NCI-H1694 (cell line): ENCODE data around the gene HTR3D.
A peak's percentile ranks its signal among the peaks of the same experiment; 100 is the strongest.
"Not testable (repeated sequence)": the region's sequence is repeated elsewhere in the genome, so short reads cannot be mapped to it uniquely, and the experiment has no call there.

ENCODE experiments used
- DNase-seq: peaks from one replicate; lab custom pipeline; 2025; lab: John Stamatoyannopoulos, UW

HTR3D gene

GRCh38 chr3:184031187-184031792, at the start of gene HTR3D:
TSS of gene HTR3D (plus strand) at chr3:184031742. CDS start at chr3:184031742, 0 bp downstream.
- DNase-seq: no peak

- DNase-seq: no peak
Observed at GRCh38 chr3:183981990-183982644, 49.4 kb upstream of the HTR3D start.

GRCh38 chr3:183984127-183984740, 47.3 kb upstream of the HTR3D start:
- DNase-seq: no peak

DNA sequence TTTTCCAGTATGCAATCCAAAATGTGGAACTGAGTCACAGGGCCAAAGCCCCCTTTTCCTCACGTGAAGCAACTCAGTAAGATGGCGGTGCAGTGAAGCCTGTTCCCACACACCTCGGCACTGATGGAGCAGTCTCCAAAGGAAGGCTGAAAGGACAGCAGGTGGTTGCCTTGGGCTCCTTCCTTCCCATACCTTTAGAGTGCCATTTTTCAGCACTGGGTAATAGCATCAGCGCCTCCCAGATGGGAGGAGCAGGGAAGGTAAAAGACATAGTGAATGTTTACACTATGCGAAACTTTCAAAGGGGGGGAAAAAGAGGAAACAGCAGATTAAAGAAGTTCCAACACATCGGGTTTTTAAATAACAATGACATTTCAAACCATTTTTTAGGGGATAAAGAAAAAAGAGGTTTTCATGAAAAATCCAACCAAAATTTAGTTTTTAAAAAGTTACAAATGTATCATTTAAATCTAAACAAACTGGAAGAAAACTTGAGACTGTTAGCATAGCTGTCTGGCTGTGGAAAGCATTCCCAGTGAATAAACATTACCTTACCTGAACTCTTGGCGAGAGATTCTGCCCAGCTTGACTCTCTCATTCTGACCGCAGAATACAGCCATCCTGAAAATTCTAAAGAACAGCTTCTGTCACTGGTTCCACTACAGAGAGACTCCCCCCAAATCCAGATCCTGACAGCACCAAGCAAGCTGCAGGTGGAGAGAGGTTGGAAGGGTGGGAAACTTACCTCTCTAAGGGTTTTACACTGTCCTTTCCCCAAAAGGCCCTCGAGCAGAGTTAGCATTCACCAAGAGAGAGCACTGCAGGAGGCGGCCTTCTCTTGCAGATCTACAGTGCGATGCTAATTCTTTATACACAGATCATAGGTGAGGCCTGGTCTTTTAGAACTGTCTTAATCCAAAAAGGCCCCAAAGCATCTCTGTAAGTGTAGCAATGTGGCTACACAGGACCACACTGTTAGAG, 46.5 kb upstream of the HTR3D start:
- no peak for DNase-seq

DNA sequence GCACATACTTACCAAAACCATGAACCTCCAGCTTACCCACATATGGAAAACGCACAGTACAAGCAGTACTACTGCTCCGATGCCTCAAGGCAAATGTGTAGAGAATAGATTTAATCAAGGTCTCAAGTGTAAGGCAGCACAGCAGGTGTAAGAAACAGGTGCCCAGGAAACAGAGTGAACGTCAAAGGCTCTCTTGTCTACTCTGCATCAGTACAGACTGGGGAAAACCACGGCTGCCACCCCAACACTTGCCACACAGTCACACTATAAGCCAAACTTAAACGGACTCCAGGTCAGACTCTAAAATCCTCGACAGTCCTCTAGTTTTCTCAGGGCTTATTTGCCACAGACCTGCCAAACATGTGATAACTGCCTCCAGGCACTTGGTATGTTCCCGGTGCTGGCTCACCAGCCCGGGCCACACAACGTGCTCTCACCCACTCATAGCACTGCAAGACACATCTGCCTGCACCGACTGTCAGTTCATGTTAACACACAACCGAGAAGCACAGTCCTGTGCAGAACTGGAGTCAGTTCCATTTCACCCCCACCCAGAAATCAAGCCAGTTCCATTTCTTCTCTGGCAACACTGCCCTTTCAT, 44.4 kb upstream of the HTR3D start:
- no peak for DNase-seq

DNA sequence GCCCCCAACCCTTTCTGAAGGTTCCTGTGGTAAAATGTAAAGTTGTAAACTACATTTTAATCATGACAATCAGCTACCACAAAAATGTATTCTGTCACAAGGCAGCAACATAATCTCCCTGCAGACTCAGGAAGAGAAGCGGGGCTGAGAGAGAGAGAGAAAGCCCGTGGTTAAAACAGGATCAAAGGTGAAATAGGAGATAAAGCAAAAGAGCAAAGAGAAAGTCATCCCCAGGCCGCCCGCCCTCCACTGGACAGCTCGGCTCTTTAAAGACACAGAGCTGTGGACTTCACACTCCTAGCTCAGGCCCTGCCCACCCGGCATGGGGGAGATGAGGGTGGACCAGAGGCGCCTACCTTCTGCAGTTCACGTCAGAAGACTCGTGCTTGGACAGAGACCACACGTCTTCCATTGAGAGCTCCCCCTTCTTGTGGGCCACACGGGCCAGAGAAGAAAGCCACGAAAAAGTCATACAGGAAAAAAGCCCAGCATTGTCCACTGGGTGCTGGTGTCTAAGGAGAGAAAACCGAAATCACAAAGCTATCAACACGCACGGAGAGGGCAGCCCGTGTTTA, 43.2 kb upstream of the HTR3D start:
- DNase-seq: no peak

GRCh38 chr3:183991403-183991802, 40.1 kb upstream of the HTR3D start:
- no peak for DNase-seq

DNA sequence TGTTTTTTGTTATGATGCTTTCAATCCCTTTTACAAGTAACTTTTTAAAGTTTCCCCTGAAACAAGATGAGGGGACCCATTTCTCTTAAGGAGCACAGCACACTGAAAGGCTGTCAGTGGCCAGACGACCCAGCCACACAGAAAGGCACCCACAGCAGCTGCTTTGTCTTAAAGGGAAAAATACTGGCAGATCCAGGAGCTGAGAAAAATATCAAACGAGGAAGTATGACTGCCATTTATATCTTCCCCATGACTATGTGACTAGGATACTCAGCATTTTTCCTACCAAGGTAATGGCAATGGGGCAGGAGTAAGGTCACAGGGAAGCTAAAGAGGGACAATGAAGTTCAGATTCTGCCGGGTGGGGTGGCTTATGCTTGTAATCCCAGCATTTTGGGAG, 29.8 kb upstream of the HTR3D start:
- DNase-seq: no peak

DNA sequence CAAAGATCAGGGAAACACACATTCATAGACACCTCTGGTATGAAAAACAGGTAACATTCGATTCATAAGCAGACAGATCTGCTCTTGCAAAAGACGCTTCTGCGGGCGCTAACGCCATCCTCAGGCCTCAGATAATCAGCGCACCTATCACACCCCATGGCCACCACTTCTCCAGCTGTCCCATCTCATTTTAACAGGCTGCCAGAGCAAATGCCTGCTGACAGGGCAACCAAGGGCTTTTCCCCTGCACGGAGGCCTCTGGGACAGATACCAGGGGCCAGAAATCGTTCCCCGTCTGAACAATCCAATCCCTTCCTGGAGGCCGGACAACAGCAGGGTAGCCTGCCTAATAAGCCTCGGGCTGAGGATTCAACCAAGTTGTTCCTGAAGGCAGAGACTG, 29.1 kb upstream of the HTR3D start:
- DNase-seq: no peak

DNA sequence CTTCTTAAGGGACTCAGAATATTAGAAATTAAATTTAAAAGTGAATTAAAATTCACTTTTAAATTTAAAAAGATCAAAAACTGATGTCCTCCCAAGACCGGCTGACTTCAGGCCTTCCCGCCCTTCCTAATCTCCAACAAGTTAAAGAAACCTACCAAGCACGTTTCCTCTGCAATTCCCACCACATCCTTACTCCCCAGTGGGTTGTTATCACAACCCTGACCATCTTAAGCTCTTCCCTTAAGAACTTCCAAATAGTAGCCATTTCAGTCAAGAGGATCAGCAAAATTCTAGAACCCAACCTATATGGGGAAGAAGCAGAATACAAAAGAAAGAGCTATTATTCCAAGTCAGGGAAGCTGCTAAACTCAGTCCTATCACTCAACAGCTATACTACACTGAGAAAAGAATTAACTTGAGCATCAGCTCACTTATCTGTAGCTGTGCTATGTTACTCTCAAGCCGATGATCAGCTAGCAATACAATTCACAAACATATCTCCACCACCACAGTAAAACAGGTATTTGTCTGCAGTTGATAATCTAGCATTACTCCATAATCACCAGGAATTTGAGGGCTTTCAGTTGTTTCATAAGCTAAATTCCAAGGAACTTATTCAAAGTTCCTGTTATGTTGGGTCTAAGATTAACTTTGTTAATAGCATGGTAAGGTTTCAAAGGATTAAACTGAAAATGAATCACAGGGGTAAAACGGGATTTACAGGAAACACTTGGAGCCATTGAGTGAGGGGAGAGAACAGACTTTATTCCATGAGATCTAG, 28.2 kb upstream of the HTR3D start:
- no peak for DNase-seq

GRCh38 chr3:184004476-184004875, 27.1 kb upstream of the HTR3D start:
- DNase-seq: no peak

DNA sequence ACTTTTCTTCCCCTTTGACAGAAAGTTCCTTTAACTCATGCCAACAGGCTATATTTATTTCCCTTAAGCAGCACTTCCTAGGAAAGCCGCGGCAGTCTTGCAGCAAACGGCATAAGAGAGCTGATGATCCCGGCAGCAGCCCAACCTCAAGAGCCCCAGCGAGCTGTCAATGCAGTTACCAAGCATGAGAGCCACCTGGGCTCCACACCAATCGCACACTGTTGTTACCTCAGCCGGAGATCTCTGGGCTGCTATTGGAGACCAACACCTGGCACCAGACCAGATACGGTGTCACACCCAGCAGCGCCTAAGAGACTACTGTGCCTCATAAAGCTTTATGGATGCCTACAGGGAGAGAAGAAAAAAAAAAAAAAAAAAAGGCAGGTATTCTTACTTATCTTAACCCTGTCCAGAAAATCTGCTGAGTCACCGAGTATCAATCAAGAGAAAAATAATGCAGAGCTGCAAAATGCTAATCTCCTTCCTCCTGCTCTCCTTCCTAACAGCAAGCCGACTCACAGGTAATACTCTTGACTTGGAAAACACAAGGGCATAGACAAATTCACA, 25.5 kb upstream of the HTR3D start:
- peak; percentile 41 for DNase-seq

GRCh38 chr3:184007143-184007813, 24.3 kb upstream of the HTR3D start:
- DNase-seq: not testable (repeated sequence)

GRCh38 chr3:184008161-184008560, 23.4 kb upstream of the HTR3D start:
- no peak for DNase-seq

DNA sequence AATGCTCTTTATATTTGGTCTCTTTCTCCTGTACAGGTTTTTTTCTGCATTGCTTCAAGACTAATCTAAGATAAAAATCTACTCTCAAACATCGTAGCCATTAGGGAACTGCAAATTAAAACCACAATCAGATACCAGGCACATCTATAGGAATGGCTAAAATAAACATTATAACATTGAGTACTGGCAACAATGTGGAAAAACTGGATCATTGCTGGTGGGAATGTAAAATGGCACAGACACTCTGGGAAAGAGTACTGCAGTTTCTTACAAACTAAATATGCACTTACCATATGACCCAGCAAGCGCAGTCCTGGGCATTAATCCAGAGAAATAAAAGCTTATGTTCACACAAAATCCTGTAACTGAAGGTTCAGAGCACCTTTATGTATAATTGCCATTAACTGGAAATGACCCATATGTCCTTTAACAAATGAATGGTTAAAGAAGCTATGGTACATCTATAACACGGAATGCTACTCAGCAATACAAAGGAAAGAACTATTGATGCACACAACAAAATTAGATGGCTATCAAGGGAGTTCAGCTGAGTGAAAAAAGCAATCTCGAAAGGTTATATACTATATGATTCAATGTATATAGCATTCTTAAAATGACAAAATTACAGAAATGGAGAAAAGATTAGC, 20.2 kb upstream of the HTR3D start:
- no peak for DNase-seq

DNA sequence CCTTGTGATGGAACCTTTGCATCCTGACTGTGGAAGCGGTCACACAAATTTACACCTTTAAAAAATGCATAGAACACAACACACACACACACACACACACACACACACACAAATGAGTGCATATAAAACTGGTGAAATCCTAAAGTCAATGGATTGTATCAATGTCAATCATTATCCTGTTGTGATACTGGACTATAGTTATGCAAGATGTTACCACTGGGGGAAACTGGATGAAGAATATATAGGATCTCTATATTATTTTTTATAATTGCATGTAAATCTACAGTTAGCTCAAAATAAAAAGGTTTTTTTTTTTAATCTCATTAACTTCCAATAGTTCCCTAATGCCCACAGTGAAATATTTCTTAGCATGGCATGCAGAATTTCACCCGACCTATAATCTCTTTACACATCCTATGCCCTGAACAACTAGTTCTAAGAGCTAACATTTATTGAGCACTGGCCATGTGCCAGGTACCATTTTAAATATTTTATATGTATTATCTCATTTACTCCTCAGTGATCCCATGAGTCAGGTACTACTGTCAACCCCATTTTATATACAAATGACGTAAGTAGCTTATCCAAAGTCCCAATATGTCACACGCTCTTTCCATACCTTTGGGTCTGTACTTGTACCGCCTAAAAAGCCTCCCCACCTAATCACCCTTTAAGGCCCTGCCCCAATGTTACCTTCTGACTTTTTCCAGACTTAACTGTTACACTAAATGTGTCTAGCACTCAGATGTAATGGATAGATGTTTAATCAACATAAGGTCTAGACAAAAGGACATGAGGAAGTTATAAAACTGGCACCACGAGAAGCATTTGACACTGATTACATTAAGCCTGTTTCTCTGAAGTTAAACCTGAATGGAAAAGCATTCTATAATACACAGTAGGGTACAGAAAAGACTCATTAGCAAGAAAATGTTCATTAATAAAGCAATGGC, 19.3 kb upstream of the HTR3D start:
- no peak for DNase-seq

- peak; percentile 71 for DNase-seq
Observed at GRCh38 chr3:184015381-184016019, 16.0 kb upstream of the HTR3D start.

GRCh38 chr3:184016169-184016570, 15.4 kb upstream of the HTR3D start:
- DNase-seq: no peak
